ENCODE results near the gene MAP3K7. TPM values are rescaled to one million over a fixed set of nuclear protein-coding genes. Genes with fewer than 3 reads are reported as not detected.

MAP3K7 gene
- total and polyA plus RNA-seq, 10 donors: 15.6 to 56.9 (median 39.8) TPM

- Histone ChIP-seq H3K9me3 (no peaks in the 10 kb centered on the region), H3K27ac (no peak overlapping the region), H3K36me3 (no peaks in the 10 kb centered on the region), H3K4me3 (no peak overlapping the region), H3K4me1 (peaks cover 0 to 22% (median 2%) of the 10 kb centered on the region in 6 donors), H3K27me3 (replicated peaks in 1 of 7) (no peaks in the 10 kb centered on the region)
- TF ChIP-seq POLR2A (IDR thresholded peaks at IDR 0.05): no peak
- TF ChIP-seq POLR2AphosphoS5 (IDR thresholded peaks at IDR 0.05): no peak
- no peak for TF ChIP-seq CTCF (IDR thresholded peaks at IDR 0.05 in 8 of 11, conservative IDR thresholded peaks at IDR 0.05 in 3 of 11)
- WGBS, 5 donors: 65 to 70% (median 68%) methylated on average over 4 of the region's 4 CpGs
- no peak for DNase-seq
- intact Hi-C loops (cut with DNase I; ENCODE audit: low total_unique reads): loop anchor here (10.0 kb wide), 1 partner anchor 176 kb away; the partner anchor contains the start of gene BACH2
Observed at GRCh38 chr6:90471263-90471662, 115.6 kb downstream of the MAP3K7 start.

DNA sequence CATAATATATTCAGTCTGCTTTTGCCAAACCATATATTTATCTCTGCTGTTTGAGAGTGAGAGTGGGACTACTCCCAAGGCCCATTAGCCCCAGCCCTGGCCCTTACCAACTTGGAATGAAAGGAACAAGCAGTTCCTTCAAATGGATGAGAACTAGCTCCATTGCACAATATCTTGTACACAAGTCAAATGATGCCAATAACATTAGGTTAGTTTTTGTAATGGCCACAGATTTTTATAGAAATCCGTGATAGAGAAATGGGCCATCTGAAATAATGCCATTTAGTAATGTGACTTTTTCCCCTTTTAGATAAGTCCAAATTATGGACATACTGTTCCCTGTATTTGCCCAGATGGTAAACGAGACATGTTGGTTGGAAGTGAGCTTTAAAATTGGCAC is 117.0 kb downstream of the MAP3K7 start:
- no peaks in the 10 kb centered on the region for H3K36me3 ChIP-seq
- 84 to 94% (median 92%) methylated on average over 2 of the region's 2 CpGs for WGBS, 5 donors
- no peak for DNase-seq
- no peak overlapping the region for H3K4me3 ChIP-seq
- H3K27me3 ChIP-seq (replicated peaks in 1 of 7): no peaks in the 10 kb centered on the region
- peaks cover 0 to 22% (median 2%) of the 10 kb centered on the region in 6 donors for H3K4me1 ChIP-seq
- TF ChIP-seq POLR2AphosphoS5 (IDR thresholded peaks at IDR 0.05): no peak
- no peak for TF ChIP-seq POLR2A (IDR thresholded peaks at IDR 0.05)
- TF ChIP-seq CTCF (IDR thresholded peaks at IDR 0.05 in 8 of 11, conservative IDR thresholded peaks at IDR 0.05 in 3 of 11): no peak
- no peak overlapping the region for H3K27ac ChIP-seq
- H3K9me3 ChIP-seq: no peaks in the 10 kb centered on the region
- intact Hi-C loops (cut with DNase I; ENCODE audit: low total_unique reads): loop anchor here (10.0 kb wide), 1 partner anchor 175 kb away; the partner anchor contains the start of gene BACH2

GRCh38 chr6:90468859-90469258 is 118.0 kb downstream of the MAP3K7 start:
- no peaks in the 10 kb centered on the region for H3K36me3 ChIP-seq
- H3K4me3 ChIP-seq: no peak overlapping the region
- intact Hi-C loops (cut with DNase I; ENCODE audit: low total_unique reads): no loop called here
- H3K9me3 ChIP-seq: no peaks in the 10 kb centered on the region
- H3K4me1 ChIP-seq: peaks cover 0 to 20% (median 3%) of the 10 kb centered on the region in 6 donors
- no peaks in the 10 kb centered on the region for H3K27me3 ChIP-seq (replicated peaks in 1 of 7)
- no peak overlapping the region for H3K27ac ChIP-seq
- DNase-seq: no peak
- WGBS, 5 donors: 70 to 89% (median 78%) methylated on average over 1 of the region's 1 CpG
- TF ChIP-seq CTCF (IDR thresholded peaks at IDR 0.05 in 8 of 11, conservative IDR thresholded peaks at IDR 0.05 in 3 of 11): no peak
- no peak for TF ChIP-seq POLR2A (IDR thresholded peaks at IDR 0.05)
- no peak for TF ChIP-seq POLR2AphosphoS5 (IDR thresholded peaks at IDR 0.05)

- no peak for DNase-seq
- WGBS, 5 donors: 87 to 95% (median 90%) methylated on average over 7 of the region's 7 CpGs
- intact Hi-C loops (cut with DNase I; ENCODE audit: low total_unique reads): no loop called here
- peaks cover 0 to 20% (median 6%) of the 10 kb centered on the region in 6 donors for H3K4me1 ChIP-seq
- no peak overlapping the region for H3K4me3 ChIP-seq
- no peak overlapping the region for H3K27ac ChIP-seq
- no peak for TF ChIP-seq POLR2A (IDR thresholded peaks at IDR 0.05)
- TF ChIP-seq POLR2AphosphoS5 (IDR thresholded peaks at IDR 0.05): no peak
- no peak for TF ChIP-seq CTCF (IDR thresholded peaks at IDR 0.05 in 8 of 11, conservative IDR thresholded peaks at IDR 0.05 in 3 of 11)
- no peaks in the 10 kb centered on the region for H3K36me3 ChIP-seq
- H3K27me3 ChIP-seq (replicated peaks in 1 of 7): no peaks in the 10 kb centered on the region
- no peaks in the 10 kb centered on the region for H3K9me3 ChIP-seq
Observed at GRCh38 chr6:90468080-90468479, 118.8 kb downstream of the MAP3K7 start.
